B cell (primary cell): ENCODE measurements around the gene TMEM130. TPM values are rescaled to one million over a fixed set of nuclear protein-coding genes. Genes with fewer than 3 reads are reported as not detected.

Source experiments
- ATAC-seq: fragments of 200-7000 bp; cut with Tn5 transposase; one replicate; pipeline ENCODE4 v1.10.0; 2021; ENCODE audit warnings: low read depth, mild to moderate bottlenecking, moderate number of reproducible peaks, moderate library complexity
- CTCF ChIA-PET: fragments of 350-600 bp; sonication (Branson Sonifier 250); formaldehyde crosslinking; loops from one replicate; lab custom pipeline; 2021; ENCODE audit warnings: antibody characterized with exemption, inconsistent platforms; lab: Charles Lee
- POLR2A ChIA-PET: fragments of 350-600 bp; sonication (Branson Sonifier 250); formaldehyde crosslinking; loops from one replicate; lab custom pipeline; 2021; ENCODE audit warnings: antibody characterized with exemption; lab: Charles Lee
- DNase-seq: peaks from one replicate; pipeline ENCODE4 v3.0.0; 2013
- H2AFZ ChIP-seq: 2 replicates; pipeline ENCODE4 v1.6.1; 2012; ENCODE audit warnings: mild to moderate bottlenecking, low read depth, low read length; ENCODE audit not compliant: insufficient read depth, poor library complexity, severe bottlenecking
- H3K27ac ChIP-seq, 2 donors: 1 replicate in 1 of 2; 2 replicates in 1 of 2; pipeline ENCODE4 v1.5.1; 2012 to 2013; ENCODE audit warnings: low read length in 2 of 2, mild to moderate bottlenecking in 2 of 2, moderate library complexity in 1 of 2
- H3K27me3 ChIP-seq, 4 experiments: fragments of 200-600 bp in 1 of 4; sonication (generic) in 1 of 4; replicated peaks in 1 of 4; 1 replicate in 2 of 4; 2 replicates in 2 of 4; pipeline versions ENCODE4 v1.6.1 to v1.7.0; 2013 to 2016; ENCODE audit warnings: low read length in 3 of 4, mild to moderate bottlenecking in 2 of 4, mixed read lengths in 1 of 4, moderate library complexity in 1 of 4; ENCODE audit not compliant: insufficient read depth in 4 of 4, control insufficient read depth in 3 of 4; ENCODE audit errors: control extremely low read depth in 1 of 4
- H3K36me3 ChIP-seq, 2 experiments: replicated peaks in 1 of 2; 1 replicate in 1 of 2; 2 replicates in 1 of 2; pipeline versions ENCODE4 v1.6.1 to v1.7.1; 2013; ENCODE audit warnings: low read length in 1 of 2; ENCODE audit not compliant: insufficient read depth in 2 of 2, control insufficient read depth in 1 of 2; ENCODE audit errors: control extremely low read depth in 1 of 2, extremely low read depth in 1 of 2
- H3K4me1 ChIP-seq, 2 donors: fragments of 200-600 bp in 1 of 2; sonication (generic) in 1 of 2; 1 replicate in 1 of 2; 2 replicates in 1 of 2; pipeline versions ENCODE4 v1.5.1 to v1.6.1; 2013 to 2017; ENCODE audit warnings: low read length in 2 of 2; ENCODE audit not compliant: control insufficient read depth in 2 of 2, insufficient read depth in 2 of 2
- H3K4me2 ChIP-seq: replicated peaks from 2 replicates; pipeline ENCODE3; 2012; ENCODE audit warnings: mild to moderate bottlenecking, low read depth, low read length; ENCODE audit not compliant: poor library complexity, severe bottlenecking
- H3K4me3 ChIP-seq, 5 experiments: fragments of 200-600 bp in 1 of 5; sonication (generic) in 1 of 5; 1 replicate in 3 of 5; 2 replicates in 2 of 5; pipeline versions ENCODE4 v1.5.1 to v1.7.0; 2011 to 2016; ENCODE audit warnings: low read length in 4 of 5, mild to moderate bottlenecking in 4 of 5, low read depth in 2 of 5, control low read depth in 1 of 5, moderate library complexity in 1 of 5; ENCODE audit not compliant: insufficient read depth in 1 of 5; ENCODE audit errors: control extremely low read depth in 1 of 5, extremely low read depth in 1 of 5
- H3K79me2 ChIP-seq: fragments of 200-600 bp; sonication (generic); one replicate; pipeline ENCODE4 v1.6.0; 2016; ENCODE audit warnings: low read length; ENCODE audit not compliant: control insufficient read depth, insufficient read depth
- H3K9ac ChIP-seq: fragments of 200-600 bp; sonication (generic); 2 replicates; pipeline ENCODE4 v1.6.1; 2017; ENCODE audit warnings: mild to moderate bottlenecking, low read length, moderate library complexity
- H3K9me3 ChIP-seq, 3 donors: one replicate each; pipeline versions ENCODE4 v1.6.1 to v1.7.1; 2013; ENCODE audit warnings: low read length in 2 of 3; ENCODE audit not compliant: control insufficient read depth in 2 of 3, insufficient read depth in 1 of 3; ENCODE audit errors: control extremely low read depth in 1 of 3
- H4K20me1 ChIP-seq: 2 replicates; pipeline ENCODE4 v1.6.0; 2012; ENCODE audit warnings: mild to moderate bottlenecking, low read length; ENCODE audit not compliant: insufficient read depth, control insufficient read depth, poor library complexity, severe bottlenecking
- H3K27ac Mint-ChIP-seq: one replicate; pipeline ENCODE4 v1.8.0; 2021; ENCODE audit warnings: mixed read lengths
- H3K27me3 Mint-ChIP-seq: one replicate; pipeline ENCODE4 v1.8.0; 2021; ENCODE audit warnings: mixed read lengths
- H3K4me1 Mint-ChIP-seq: one replicate; pipeline ENCODE4 v1.8.0; 2021; ENCODE audit warnings: mixed read lengths
- H3K4me3 Mint-ChIP-seq: one replicate; pipeline ENCODE4 v1.8.0; 2021; ENCODE audit warnings: mixed read lengths
- H3K9me3 Mint-ChIP-seq: one replicate; pipeline ENCODE4 v1.8.0; 2022; ENCODE audit warnings: mixed read lengths; ENCODE audit not compliant: insufficient read depth
- CTCF ChIP-seq: fragments of 200-600 bp; IDR thresholded peaks from one replicate; pipeline ENCODE4 v1.8.0; 2022; ENCODE audit warnings: antibody characterized with exemption, mild to moderate bottlenecking
- EZH2 ChIP-seq: IDR thresholded peaks from 2 replicates; pipeline ENCODE4 v1.6.1; 2012; ENCODE audit warnings: borderline replicate concordance, low read depth, mild to moderate bottlenecking, moderate library complexity, low read length; ENCODE audit not compliant: insufficient read depth, poor library complexity, severe bottlenecking
- WGBS: methylation state at CpG from one replicate; pipeline ENCODE4 v1.1.5; 2013; ENCODE audit warnings: missing lambda C conversion rate; ENCODE audit not compliant: insufficient coverage; 5-methylcytosine and 5-hydroxymethylcytosine counted together
- intact Hi-C: fragments of 100-400 bp; cut with micrococcal nuclease; formaldehyde crosslinking; loops from one replicate; pipeline ENCODE4 v1.10.0; 2022
- polyA plus RNA-seq: library from polyadenylated mRNA; depleted of rRNA; stranded (reverse); fragments of >200 nt; gene quantifications from 2 replicates; pipeline ENCODE4 v1.2.3, GENCODE V29; 2012
- total RNA-seq, 2 donors: library from RNA; stranded (reverse); fragments of 120-200 nt in 1 of 2; gene quantifications; 1 replicate in 1 of 2; 2 replicates in 1 of 2; pipeline versions ENCODE4 v1.2.3 to v1.2.4, GENCODE V29; 2013 to 2022

Gene TMEM130
- total and polyA plus RNA-seq, 2 donors (not counting 1 experiment from before 2014, with no cell fraction given): 0.20 TPM; not detected in 1

GRCh38 chr7:98910427-98910826 lies 40.6 kb upstream of the TMEM130 start:
- Mint-ChIP-seq H3K27me3 (no peaks in the 10 kb centered on the region), H3K4me3 (no peak overlapping the region), H3K27ac (peak overlapping the region; percentile 37), H3K9me3 (no peaks in the 10 kb centered on the region), H3K4me1 (no peaks in the 10 kb centered on the region)
- Histone ChIP-seq H3K27ac (no peak overlapping the region), H2AFZ (no peak overlapping the region), H3K36me3 (peaks cover under 1 to 69% of the 10 kb centered on the region in 2 experiments), H3K9me3 (no peaks in the 10 kb centered on the region), H3K4me1 (no peaks in the 10 kb centered on the region), H3K4me3 (no peak overlapping the region), H3K9ac (no peak overlapping the region), H4K20me1 (no peaks in the 10 kb centered on the region), H3K79me2 (peaks cover 3% of the 10 kb centered on the region), H3K4me2 (no peak overlapping the region), H3K27me3 (no peaks in the 10 kb centered on the region)
- no peak for ATAC-seq
- CTCF ChIA-PET: no interaction called here
- no peak for DNase-seq
- POLR2A ChIA-PET: no interaction called here
- intact Hi-C loops: no loop called here
- 80% methylated on average over 1 of the region's 3 CpGs for WGBS
- TF ChIP-seq EZH2: no peak
- TF ChIP-seq CTCF: no peak

GRCh38 chr7:98909487-98909886 lies 39.7 kb upstream of the TMEM130 start:
- H3K9me3 Mint-ChIP-seq: no peaks in the 10 kb centered on the region
- Histone ChIP-seq H3K4me3 (no peak overlapping the region), H3K79me2 (peaks cover 3% of the 10 kb centered on the region), H3K27me3 (no peaks in the 10 kb centered on the region), H4K20me1 (no peaks in the 10 kb centered on the region), H3K9ac (no peak overlapping the region), H3K4me1 (no peaks in the 10 kb centered on the region), H3K36me3 (peaks cover 0 to 78% of the 10 kb centered on the region in 2 experiments), H3K9me3 (no peaks in the 10 kb centered on the region), H2AFZ (no peak overlapping the region), H3K27ac (no peak overlapping the region), H3K4me2 (no peak overlapping the region)
- intact Hi-C loops: no loop called here
- TF ChIP-seq EZH2 (no peak), CTCF (no peak)
- ChIA-PET CTCF (no interaction called here), POLR2A (no interaction called here)
- ATAC-seq (no peak), DNase-seq (no peak)
- no peak overlapping the region for H3K27ac Mint-ChIP-seq
- H3K4me3 Mint-ChIP-seq: no peak overlapping the region
- no peaks in the 10 kb centered on the region for H3K27me3 Mint-ChIP-seq
- WGBS: 93% methylated on average over 7 of the region's 8 CpGs
- H3K4me1 Mint-ChIP-seq: no peaks in the 10 kb centered on the region
